ENCODE measurements around the gene TTC7B. TPM values are rescaled to one million over a fixed set of nuclear protein-coding genes. Genes with fewer than 3 reads are reported as not detected.

Gene TTC7B
- total and polyA plus RNA-seq, 2 donors (not counting 1 experiment from before 2014, with no cell fraction given), result 18.8 to 37.5 TPM

DNA sequence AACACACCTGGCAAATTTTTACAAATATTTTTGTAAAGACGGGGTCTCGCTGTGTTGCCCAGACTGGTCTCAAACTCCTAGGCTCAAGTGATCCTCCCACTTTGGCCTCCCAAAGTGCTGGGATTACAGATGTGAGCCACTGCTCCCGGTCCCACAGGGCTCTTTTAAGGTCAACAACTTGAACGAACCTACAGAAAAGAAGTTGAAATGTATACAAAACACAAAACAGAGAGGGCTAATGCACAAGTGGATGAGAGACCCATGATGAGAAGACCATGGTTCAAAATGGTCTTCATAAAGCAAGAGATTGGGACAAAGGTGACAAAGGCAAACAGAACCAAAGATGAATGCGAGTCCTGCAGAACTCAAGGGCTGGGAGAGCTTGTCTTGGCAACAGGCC lies 328.0 kb downstream of the TTC7B start:
- no peaks in the 10 kb centered on the region for H3K79me2 ChIP-seq (ENCODE audit: control insufficient read depth, insufficient read depth, low read length)
- no peak overlapping the region for H3K4me2 ChIP-seq (ENCODE audit: extremely low read depth, insufficient read depth, low read length)
- no peaks in the 10 kb centered on the region for H4K20me1 ChIP-seq (ENCODE audit: control insufficient read depth, extremely low read depth, insufficient read depth, low read length)
- no peaks in the 10 kb centered on the region for H3K36me3 ChIP-seq (ENCODE audit: control insufficient read depth, insufficient read depth, low read length)
- no peak overlapping the region for H3K4me3 ChIP-seq (replicated peaks in 1 of 4; ENCODE audit: control extremely low read depth in 1 of 4, insufficient read depth in 1 of 4, low read depth in 3 of 4, low read length in 4 of 4)
- DNase-seq (ENCODE audit: low read depth in 2 of 2), result no peak
- no peak overlapping the region for H3K27ac ChIP-seq (ENCODE audit: insufficient read depth, low read length)
- H3K9me3 ChIP-seq (ENCODE audit: control insufficient read depth, insufficient read depth, low read depth, low read length), result no peaks in the 10 kb centered on the region
- no peaks in the 10 kb centered on the region for H3K27me3 ChIP-seq (ENCODE audit: control insufficient read depth, insufficient read depth, low read length)
- H2AFZ ChIP-seq (ENCODE audit: low read length), result no peak overlapping the region
- no peak overlapping the region for H3K9ac ChIP-seq (ENCODE audit: insufficient read depth, low read length)
- H3K4me1 ChIP-seq (ENCODE audit: control insufficient read depth, extremely low read depth, insufficient read depth, low read length), result peaks cover 2% of the 10 kb centered on the region
- TF ChIP-seq EZH2 (IDR thresholded peaks at IDR 0.05; ENCODE audit: low read length, missing control alignments), result no peak
- TF ChIP-seq, protein P1, sequence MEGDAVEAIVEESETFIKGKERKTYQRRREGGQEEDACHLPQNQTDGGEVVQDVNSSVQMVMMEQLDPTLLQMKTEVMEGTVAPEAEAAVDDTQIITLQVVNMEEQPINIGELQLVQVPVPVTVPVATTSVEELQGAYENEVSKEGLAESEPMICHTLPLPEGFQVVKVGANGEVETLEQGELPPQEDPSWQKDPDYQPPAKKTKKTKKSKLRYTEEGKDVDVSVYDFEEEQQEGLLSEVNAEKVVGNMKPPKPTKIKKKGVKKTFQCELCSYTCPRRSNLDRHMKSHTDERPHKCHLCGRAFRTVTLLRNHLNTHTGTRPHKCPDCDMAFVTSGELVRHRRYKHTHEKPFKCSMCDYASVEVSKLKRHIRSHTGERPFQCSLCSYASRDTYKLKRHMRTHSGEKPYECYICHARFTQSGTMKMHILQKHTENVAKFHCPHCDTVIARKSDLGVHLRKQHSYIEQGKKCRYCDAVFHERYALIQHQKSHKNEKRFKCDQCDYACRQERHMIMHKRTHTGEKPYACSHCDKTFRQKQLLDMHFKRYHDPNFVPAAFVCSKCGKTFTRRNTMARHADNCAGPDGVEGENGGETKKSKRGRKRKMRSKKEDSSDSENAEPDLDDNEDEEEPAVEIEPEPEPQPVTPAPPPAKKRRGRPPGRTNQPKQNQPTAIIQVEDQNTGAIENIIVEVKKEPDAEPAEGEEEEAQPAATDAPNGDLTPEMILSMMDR (conservative IDR thresholded peaks at IDR 0.05 in 1 of 2, IDR thresholded peaks at IDR 0.05 in 1 of 2; ENCODE audit: low read depth in 1 of 2, low read length in 2 of 2), result no peak

DNA sequence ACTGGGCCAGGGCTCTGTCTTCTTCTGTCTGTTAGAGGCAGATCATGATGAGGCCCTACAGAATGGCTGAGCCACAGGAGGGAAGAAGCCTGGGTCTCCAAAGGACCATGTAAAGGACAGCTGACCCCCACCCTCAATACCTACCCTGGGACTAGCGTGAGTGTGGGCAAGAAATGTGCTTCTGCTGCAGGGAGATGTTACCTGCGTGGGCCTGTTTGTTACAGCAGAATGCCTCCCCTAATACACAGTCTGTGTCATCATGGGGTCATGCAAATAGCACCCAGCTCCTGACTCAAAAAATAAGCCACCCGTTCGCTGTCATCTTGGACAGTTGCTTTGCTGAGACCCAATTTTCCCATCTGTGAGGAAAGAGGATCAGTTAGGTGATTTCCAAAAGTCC lies 328.8 kb downstream of the TTC7B start:
- TF ChIP-seq, protein P1 (conservative IDR thresholded peaks at IDR 0.05 in 1 of 2, IDR thresholded peaks at IDR 0.05 in 1 of 2; ENCODE audit: low read depth in 1 of 2, low read length in 2 of 2), result no peak
- no peak for TF ChIP-seq EZH2 (IDR thresholded peaks at IDR 0.05; ENCODE audit: low read length, missing control alignments)
- no peaks in the 10 kb centered on the region for H3K27me3 ChIP-seq (ENCODE audit: control insufficient read depth, insufficient read depth, low read length)
- no peak overlapping the region for H3K4me3 ChIP-seq (replicated peaks in 1 of 4; ENCODE audit: control extremely low read depth in 1 of 4, insufficient read depth in 1 of 4, low read depth in 3 of 4, low read length in 4 of 4)
- H3K9ac ChIP-seq (ENCODE audit: insufficient read depth, low read length), result no peak overlapping the region
- no peaks in the 10 kb centered on the region for H3K9me3 ChIP-seq (ENCODE audit: control insufficient read depth, insufficient read depth, low read depth, low read length)
- H4K20me1 ChIP-seq (ENCODE audit: control insufficient read depth, extremely low read depth, insufficient read depth, low read length), result no peaks in the 10 kb centered on the region
- no peak overlapping the region for H3K4me2 ChIP-seq (ENCODE audit: extremely low read depth, insufficient read depth, low read length)
- no peak overlapping the region for H3K27ac ChIP-seq (ENCODE audit: insufficient read depth, low read length)
- H2AFZ ChIP-seq (ENCODE audit: low read length), result no peak overlapping the region
- H3K36me3 ChIP-seq (ENCODE audit: control insufficient read depth, insufficient read depth, low read length), result no peaks in the 10 kb centered on the region
- H3K79me2 ChIP-seq (ENCODE audit: control insufficient read depth, insufficient read depth, low read length), result no peaks in the 10 kb centered on the region
- peaks cover 2% of the 10 kb centered on the region for H3K4me1 ChIP-seq (ENCODE audit: control insufficient read depth, extremely low read depth, insufficient read depth, low read length)
- DNase-seq (ENCODE audit: low read depth in 2 of 2), result no peak

DNA sequence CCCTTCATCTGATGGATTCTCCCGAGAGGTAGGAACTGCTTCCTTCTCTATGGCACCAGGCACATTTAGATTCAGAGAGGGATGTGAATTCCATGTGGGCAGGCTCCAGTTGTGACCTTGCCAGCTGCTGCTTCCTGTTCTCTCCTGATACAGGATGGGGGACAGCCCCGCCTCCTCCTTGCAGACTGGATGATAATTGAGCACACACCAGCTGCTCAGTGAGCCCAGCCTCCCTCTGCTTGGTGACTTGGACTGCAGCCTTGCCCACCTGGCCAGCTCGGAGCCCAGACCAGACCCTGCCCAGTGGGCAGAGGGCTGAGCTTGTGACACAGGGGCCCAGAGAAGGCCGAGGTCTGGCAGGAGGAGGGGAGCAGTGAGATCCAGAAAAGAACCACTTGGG lies 329.2 kb downstream of the TTC7B start:
- H3K4me1 ChIP-seq (ENCODE audit: control insufficient read depth, extremely low read depth, insufficient read depth, low read length), result peaks cover 2% of the 10 kb centered on the region
- no peaks in the 10 kb centered on the region for H3K9me3 ChIP-seq (ENCODE audit: control insufficient read depth, insufficient read depth, low read depth, low read length)
- H4K20me1 ChIP-seq (ENCODE audit: control insufficient read depth, extremely low read depth, insufficient read depth, low read length), result no peaks in the 10 kb centered on the region
- no peak overlapping the region for H3K4me3 ChIP-seq (replicated peaks in 1 of 4; ENCODE audit: control extremely low read depth in 1 of 4, insufficient read depth in 1 of 4, low read depth in 3 of 4, low read length in 4 of 4)
- H3K79me2 ChIP-seq (ENCODE audit: control insufficient read depth, insufficient read depth, low read length), result no peaks in the 10 kb centered on the region
- no peak for TF ChIP-seq EZH2 (IDR thresholded peaks at IDR 0.05; ENCODE audit: low read length, missing control alignments)
- TF ChIP-seq, protein P1 (conservative IDR thresholded peaks at IDR 0.05 in 1 of 2, IDR thresholded peaks at IDR 0.05 in 1 of 2; ENCODE audit: low read depth in 1 of 2, low read length in 2 of 2), result no peak
- H3K27ac ChIP-seq (ENCODE audit: insufficient read depth, low read length), result no peak overlapping the region
- no peak overlapping the region for H3K4me2 ChIP-seq (ENCODE audit: extremely low read depth, insufficient read depth, low read length)
- H3K27me3 ChIP-seq (ENCODE audit: control insufficient read depth, insufficient read depth, low read length), result peaks cover under 1% of the 10 kb centered on the region
- H3K36me3 ChIP-seq (ENCODE audit: control insufficient read depth, insufficient read depth, low read length), result no peaks in the 10 kb centered on the region
- no peak overlapping the region for H3K9ac ChIP-seq (ENCODE audit: insufficient read depth, low read length)
- DNase-seq (ENCODE audit: low read depth in 2 of 2), result peak in 1 of 2 donors; percentile 31
- no peak overlapping the region for H2AFZ ChIP-seq (ENCODE audit: low read length)

Data from fibroblast of lung (primary cell).